HepG2 (cell line): ENCODE results near the gene DUSP16. TPM values are rescaled to one million over a fixed set of nuclear protein-coding genes. Genes with fewer than 3 reads are reported as not detected.

Experiments
- ATAC-seq: fragments of 200-7000 bp; cut with Tn5 transposase; 3 replicates; pipeline ENCODE4 v1.9.1; 2020; ENCODE audit warnings: mild to moderate bottlenecking, moderate library complexity
- BruUV-seq: library from RNA; stranded (reverse); fragments of 400-500 nt; replicated peaks from 2 replicates; lab custom pipeline; 2021; lab: Mats Ljungman, UMichigan
- CTCF ChIA-PET: fragments of 300-600 bp; formaldehyde crosslinking; extraction: SDS; loops from one replicate; lab custom pipeline; 2021; ENCODE audit warnings: low total read pairs, inconsistent platforms, low intra/inter-chr PET ratio; lab: Yijun Ruan, JAX
- POLR2A ChIA-PET: fragments of 350-600 bp; sonication (Branson Sonifier 250); formaldehyde crosslinking; loops from one replicate; lab custom pipeline; 2020; ENCODE audit warnings: antibody characterized with exemption, inconsistent platforms; lab: Yijun Ruan, JAX
- DNase-seq: peaks from one replicate; pipeline ENCODE4 v3.0.0-alpha.2; 2015; ENCODE audit warnings: low spot score
- FAIRE-seq: peaks from 3 replicates; lab custom pipeline; 2011; peaks lifted over from hg19 to GRCh38; lab: Jason Lieb, UNC
- H2AFZ ChIP-seq: one replicate; pipeline ENCODE4 v1.6.1; 2011; ENCODE audit warnings: low read length, inconsistent platforms
- H3K27ac ChIP-seq: fragments of 300-600 bp; 3 replicates; pipeline ENCODE4 v1.8.0; 2011; ENCODE audit warnings: mixed run types, mild to moderate bottlenecking, mixed read lengths, low read length, inconsistent platforms; ENCODE audit not compliant: insufficient read depth; ENCODE audit errors: extremely low read length
- H3K27me3 ChIP-seq, 2 experiments: fragments of 200-600 bp in 1 of 2; 2 replicates in 1 of 2; 3 replicates in 1 of 2; pipeline versions ENCODE4 v1.6.0 to v1.8.0; 2011; ENCODE audit warnings: low read length in 2 of 2, mild to moderate bottlenecking in 2 of 2, moderate library complexity in 2 of 2, inconsistent platforms in 1 of 2; ENCODE audit not compliant: insufficient read depth in 2 of 2, control insufficient read depth in 1 of 2
- H3K36me3 ChIP-seq, 2 experiments: fragments of 200-600 bp in 1 of 2; replicated peaks in 1 of 2; 2 replicates in 1 of 2; 3 replicates in 1 of 2; pipeline versions ENCODE4 v1.5.1 to v1.8.0; 2011; ENCODE audit warnings: low read length in 2 of 2, inconsistent platforms in 1 of 2; ENCODE audit not compliant: insufficient read depth in 2 of 2, control insufficient read depth in 1 of 2
- H3K4me1 ChIP-seq: 2 replicates; pipeline ENCODE4 v1.5.1; 2012; ENCODE audit warnings: low read length, inconsistent platforms; ENCODE audit not compliant: insufficient read depth
- H3K4me2 ChIP-seq: 2 replicates; pipeline ENCODE4 v1.6.0; 2011; ENCODE audit warnings: low read depth, low read length, inconsistent platforms
- H3K4me3 ChIP-seq, 3 experiments: fragments of 200-600 bp in 1 of 3; sonication (generic), shearing (Covaris generic) in 1 of 3; replicated peaks in 1 of 3; 2 replicates each; pipeline ENCODE4 v1.5.1; 2011 to 2016; ENCODE audit warnings: low read length in 3 of 3, inconsistent platforms in 2 of 3, low read depth in 2 of 3, mild to moderate bottlenecking in 2 of 3, control low read depth in 1 of 3, mixed read lengths in 1 of 3; ENCODE audit not compliant: insufficient read depth in 1 of 3
- H3K79me2 ChIP-seq: one replicate; pipeline ENCODE4 v1.6.1; 2011; ENCODE audit warnings: low read length, inconsistent platforms; ENCODE audit not compliant: insufficient read depth
- H3K9ac ChIP-seq: 2 replicates; pipeline ENCODE4 v1.6.0; 2011; ENCODE audit warnings: mild to moderate bottlenecking, low read depth, low read length, inconsistent platforms; ENCODE audit not compliant: insufficient read depth
- H3K9me3 ChIP-seq: 2 replicates; pipeline ENCODE4 v1.5.1; 2012; ENCODE audit warnings: mild to moderate bottlenecking, low read length
- H4K20me1 ChIP-seq: 2 replicates; pipeline ENCODE4 v1.6.0; 2011; ENCODE audit warnings: inconsistent platforms, mild to moderate bottlenecking, low read length, moderate library complexity; ENCODE audit not compliant: insufficient read depth
- CHCHD3 ChIP-seq: sonication (generic); formaldehyde crosslinking; IDR thresholded peaks from 2 replicates; pipeline ENCODE4 v1.8.0; 2022; ENCODE audit warnings: mild to moderate bottlenecking, missing genetic modification reagents, moderate library complexity
- ESRRA ChIP-seq: sonication (generic); formaldehyde crosslinking; IDR thresholded peaks from 2 replicates; pipeline ENCODE4 v1.5.1; 2020; ENCODE audit warnings: mild to moderate bottlenecking, low read depth, missing genetic modification reagents
- HNRNPK ChIP-seq: fragments of 200-400 bp; formaldehyde crosslinking; IDR thresholded peaks from 2 replicates; pipeline ENCODE4 v1.6.1; 2018; ENCODE audit warnings: low read length, low read depth, moderate library complexity, mild to moderate bottlenecking; ENCODE audit not compliant: poor library complexity, severe bottlenecking
- IRF2 ChIP-seq: IDR thresholded peaks from 2 replicates; pipeline ENCODE4 v1.6.1; 2018; ENCODE audit warnings: missing genetic modification reagents, missing compliant biosample characterization
- SAFB2 ChIP-seq: sonication (generic); formaldehyde crosslinking; IDR thresholded peaks from 2 replicates; pipeline ENCODE4 v1.5.1; 2020; ENCODE audit warnings: missing genetic modification reagents, low read depth, mild to moderate bottlenecking, borderline replicate concordance
- ZBTB7B ChIP-seq: sonication (generic); formaldehyde crosslinking; IDR thresholded peaks from 2 replicates; pipeline ENCODE4 v1.4.0; 2020; ENCODE audit warnings: missing genetic modification reagents
- ZNF660 ChIP-seq: sonication (generic); formaldehyde crosslinking; IDR thresholded peaks from 2 replicates; pipeline ENCODE4 v1.5.1; 2020; ENCODE audit warnings: mild to moderate bottlenecking, low read depth, missing genetic modification reagents, borderline replicate concordance
- WGBS: methylation state at CpG from one replicate; pipeline ENCODE4 v1.1.6; 2017; ENCODE audit warnings: low lambda C conversion rate; 5-methylcytosine and 5-hydroxymethylcytosine counted together
- in situ Hi-C: cut with HindIII; loops from 2 replicates; pipeline ENCODE4 v1.10.0; 2017; ENCODE audit warnings: low pct_unique_long_range_greater_than_20kb; ENCODE audit not compliant: extremely low pct_ligation_motif_present
- intact Hi-C: fragments of 100-400 bp; cut with micrococcal nuclease; formaldehyde crosslinking; loops from one replicate; pipeline ENCODE4 v1.10.0; 2022; ENCODE audit not compliant: unreplicated experiment
- polyA plus RNA-seq, 8 experiments: library from polyadenylated mRNA; depleted of rRNA in 3 of 8; stranded (reverse) in 7 of 8; unstranded in 1 of 8; fragments of >200 nt; fragmentation: Illumina TruSeq in 4 of 8; extraction: Trizol in 4 of 8; gene quantifications; 2 replicates each; pipeline versions ENCODE4 v1.2.1 to v1.2.3, GENCODE V29; 2011 to 2016; ENCODE audit warnings: low read depth in 4 of 8, missing spikeins in 1 of 8, mixed read lengths in 1 of 8; ENCODE audit not compliant: insufficient read depth in 1 of 8
- total RNA-seq, 5 experiments: library from RNA; depleted of rRNA; stranded (reverse); fragments of >200 nt; fragmentation: Illumina TruSeq; extraction: Trizol; gene quantifications; 2 replicates each; pipeline ENCODE4 v1.2.3, GENCODE V29; 2016; ENCODE audit warnings: low read depth in 1 of 5

The DUSP16 gene
- total and polyA plus RNA-seq, 2 of the 13 experiments (the other 11 are each of a cell fraction or from before 2014, with no cell fraction given) = 45.7 to 46.6 TPM

DNA sequence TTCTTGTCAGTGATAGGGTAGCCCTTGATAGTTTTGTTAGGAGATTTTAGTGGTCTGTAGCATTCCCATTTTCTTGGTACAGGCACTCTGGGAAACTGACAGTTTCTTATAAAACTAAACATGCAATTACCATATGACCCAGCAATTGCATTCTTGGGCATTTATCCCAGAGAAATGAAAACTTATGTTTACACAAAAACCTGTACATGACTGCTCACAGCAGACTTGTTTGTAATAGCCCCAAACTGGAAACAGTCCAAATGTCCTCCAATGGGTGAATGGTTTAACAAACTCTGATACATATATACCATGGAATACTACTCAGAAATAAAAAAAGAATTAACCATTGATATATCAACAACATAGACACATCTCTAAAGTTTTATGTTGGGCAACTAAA, 130.3 kb downstream of the DUSP16 start:
- peaks cover 67% of the 10 kb centered on the region for H3K4me1 ChIP-seq
- no peaks in the 10 kb centered on the region for H3K27me3 ChIP-seq
- no peak overlapping the region for H3K4me2 ChIP-seq
- no peak overlapping the region for H2AFZ ChIP-seq
- CTCF ChIA-PET = no interaction called here
- TF ChIP-seq ESRRA (CRISPR knock-in tag) (no peak), CHCHD3 (CRISPR knock-in tag) (no peak), ZBTB7B (CRISPR knock-in tag) (no peak)
- intact Hi-C loops (loop anchor here (2.0 kb wide), 1 partner anchor 30 kb away; no protein-coding TSS in a partner anchor), in situ Hi-C loops (no loop called here)
- BruUV-seq = no TSS peak
- ATAC-seq (no peak), FAIRE-seq (no peak), DNase-seq (no peak)
- H3K79me2 ChIP-seq = no peaks in the 10 kb centered on the region
- no peaks in the 10 kb centered on the region for H3K9me3 ChIP-seq
- POLR2A ChIA-PET = no interaction called here
- no peak overlapping the region for H3K9ac ChIP-seq
- H4K20me1 ChIP-seq = no peaks in the 10 kb centered on the region
- H3K27ac ChIP-seq = no peak overlapping the region
- no peak overlapping the region for H3K4me3 ChIP-seq
- H3K36me3 ChIP-seq = peaks cover 0 to 2% of the 10 kb centered on the region in 2 experiments; a peak in 2 of 5 replicates

DNA sequence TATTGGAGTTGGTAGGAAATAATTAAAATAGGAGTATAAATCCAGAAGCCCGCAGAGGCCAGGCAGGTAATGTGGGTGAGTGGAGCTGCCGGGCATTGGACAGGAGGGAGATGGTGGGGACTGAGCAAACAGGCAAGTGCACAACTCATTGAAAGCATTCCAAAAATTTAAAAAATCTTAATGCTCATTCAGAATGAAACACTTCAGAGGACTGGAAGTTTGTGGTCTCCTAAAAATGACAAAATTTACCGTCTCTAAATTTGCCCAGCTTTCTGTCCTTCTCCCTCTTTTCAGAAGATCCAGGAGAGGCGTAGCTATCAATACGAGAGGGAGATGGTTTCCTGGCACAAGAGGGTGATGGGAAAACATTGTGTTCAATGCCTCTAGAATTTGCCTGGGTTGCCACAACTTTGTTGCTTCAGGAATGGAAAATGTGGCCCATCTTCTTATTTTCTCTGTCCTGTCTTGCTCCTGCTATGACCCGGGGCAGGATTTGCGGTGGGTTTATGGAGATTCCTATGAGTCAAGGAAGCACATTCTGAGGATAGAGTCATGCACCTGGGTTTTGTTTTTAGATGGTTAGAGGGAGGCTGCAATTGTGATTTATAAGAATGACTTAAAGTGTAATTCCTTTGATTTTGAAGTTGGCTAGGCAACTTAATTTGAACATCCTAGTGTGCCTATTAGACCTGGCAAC, 133.6 kb downstream of the DUSP16 start:
- Histone ChIP-seq H3K27me3 (no peaks in the 10 kb centered on the region), H3K9ac (no peak overlapping the region), H2AFZ (no peak overlapping the region), H3K27ac (no peak overlapping the region), H3K4me1 (peaks cover 67% of the 10 kb centered on the region), H3K79me2 (peaks cover under 1% of the 10 kb centered on the region), H3K4me2 (no peak overlapping the region), H3K4me3 (no peak overlapping the region), H3K36me3 (no peaks in the 10 kb centered on the region), H4K20me1 (no peaks in the 10 kb centered on the region), H3K9me3 (peaks cover under 1% of the 10 kb centered on the region; the same call in 1 of the 2 replicates)
- intact Hi-C loops (no loop called here), in situ Hi-C loops (no loop called here)
- FAIRE-seq (no peak), DNase-seq (no peak), ATAC-seq (no peak)
- 79% methylated on average over 7 of the region's 7 CpGs for WGBS
- TF ChIP-seq SAFB2 = no peak
- TF ChIP-seq ZNF660 (CRISPR knock-in tag) = no peak
- no peak for TF ChIP-seq HNRNPK
- no peak for TF ChIP-seq IRF2 (CRISPR knock-in tag)
- POLR2A ChIA-PET = interaction anchor here (2.1 kb wide), 1 partner anchor 25 kb away, joined by 4 read pairs; no protein-coding TSS in a partner anchor
- CTCF ChIA-PET = no interaction called here
- no TSS peak for BruUV-seq
